ENCODE measurements around the gene NRK. TPM values are rescaled to one million over a fixed set of nuclear protein-coding genes. Genes with fewer than 3 reads are reported as not detected.
"Not testable (repeated sequence)": the region's sequence is repeated elsewhere in the genome, so short reads cannot be mapped to it uniquely, and the experiment has no call there.

The NRK gene
- total RNA-seq, 2 donors from 2014 or later = not detected

DNA sequence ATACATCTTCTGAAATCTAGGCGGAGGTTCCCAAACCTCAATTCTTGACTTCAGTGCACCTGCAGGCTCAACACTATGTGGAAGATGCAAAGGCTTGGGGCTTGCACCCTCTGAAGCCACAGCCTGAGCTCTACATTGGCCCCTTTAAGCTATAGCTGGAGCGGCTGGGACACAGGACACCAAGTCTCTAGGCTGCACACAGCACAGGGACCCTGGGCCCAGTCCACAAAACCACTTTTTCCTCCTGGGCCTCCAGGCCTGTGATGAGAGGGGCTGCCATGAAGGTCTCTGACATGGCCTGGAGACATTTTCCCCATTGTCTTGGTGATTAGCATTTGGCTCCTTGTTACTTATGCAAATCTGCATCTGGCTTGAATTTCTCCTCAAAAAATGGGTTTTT lies 27.8 kb downstream of the NRK start:
- not testable (repeated sequence) for H3K9me3 Mint-ChIP-seq

DNA sequence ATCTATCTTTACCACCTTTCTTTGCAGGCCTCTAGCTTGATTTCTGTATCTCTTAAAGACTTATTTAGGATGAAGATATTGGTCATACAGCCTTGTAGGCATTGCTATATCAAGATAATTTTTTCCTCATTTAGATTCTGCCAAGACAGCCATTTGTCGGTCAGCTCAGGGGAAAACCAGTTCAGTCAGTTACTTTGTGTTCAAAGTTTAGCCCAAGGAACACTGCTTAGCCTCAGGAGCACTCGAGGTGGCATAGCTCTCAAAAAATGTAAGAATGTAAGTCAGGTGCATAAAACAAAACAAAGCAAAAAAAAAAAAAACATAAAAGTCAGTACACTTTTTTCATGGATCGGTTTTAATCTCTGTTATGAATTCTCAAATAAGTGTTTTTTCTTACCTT lies 43.4 kb downstream of the NRK start:
- Mint-ChIP-seq H3K27me3 (no peaks in the 10 kb centered on the region), H3K36me3 (no peaks in the 10 kb centered on the region), H3K4me3 (no peak overlapping the region), H3K9me3 (no peaks in the 10 kb centered on the region), H3K27ac (no peak overlapping the region), H3K4me1 (ENCODE audit: low read depth in 2 of 2) (no peaks in the 10 kb centered on the region)
- no peak for ATAC-seq
- no peak for DNase-seq (ENCODE audit: low spot score)

More for the DNA sequence above, 27.8 kb downstream of the NRK start:
- not testable (repeated sequence) for H3K27ac Mint-ChIP-seq; H3K4me1 Mint-ChIP-seq (ENCODE audit: low read depth in 2 of 2); H3K27me3 Mint-ChIP-seq; H3K36me3 Mint-ChIP-seq; DNase-seq (ENCODE audit: low spot score); ATAC-seq; H3K4me3 Mint-ChIP-seq

DNA sequence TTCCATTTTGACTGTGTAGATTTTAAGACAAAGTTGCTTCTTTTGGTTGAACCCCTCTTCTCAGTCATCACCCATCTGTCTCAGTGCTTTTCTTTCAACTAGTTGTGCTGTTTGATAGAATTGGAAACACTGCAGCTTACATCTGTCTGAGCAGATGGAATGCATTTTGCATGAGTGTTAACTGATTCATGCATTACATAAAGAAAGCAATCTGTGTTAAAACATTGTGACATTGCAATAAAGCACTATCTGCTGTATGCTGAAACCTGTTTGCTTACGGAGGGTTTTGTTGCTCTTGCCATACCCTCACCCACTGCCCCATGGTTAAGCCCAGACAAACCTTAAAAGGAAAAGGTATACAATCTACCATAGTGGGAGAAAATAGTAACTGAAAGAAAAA lies 47.4 kb downstream of the NRK start:
- ATAC-seq (no peak), DNase-seq (ENCODE audit: low spot score) (no peak)
- Mint-ChIP-seq H3K27ac (no peak overlapping the region), H3K27me3 (no peaks in the 10 kb centered on the region), H3K4me1 (ENCODE audit: low read depth in 2 of 2) (no peaks in the 10 kb centered on the region), H3K9me3 (peaks cover 2% of the 10 kb centered on the region), H3K4me3 (no peak overlapping the region), H3K36me3 (no peaks in the 10 kb centered on the region)

DNA sequence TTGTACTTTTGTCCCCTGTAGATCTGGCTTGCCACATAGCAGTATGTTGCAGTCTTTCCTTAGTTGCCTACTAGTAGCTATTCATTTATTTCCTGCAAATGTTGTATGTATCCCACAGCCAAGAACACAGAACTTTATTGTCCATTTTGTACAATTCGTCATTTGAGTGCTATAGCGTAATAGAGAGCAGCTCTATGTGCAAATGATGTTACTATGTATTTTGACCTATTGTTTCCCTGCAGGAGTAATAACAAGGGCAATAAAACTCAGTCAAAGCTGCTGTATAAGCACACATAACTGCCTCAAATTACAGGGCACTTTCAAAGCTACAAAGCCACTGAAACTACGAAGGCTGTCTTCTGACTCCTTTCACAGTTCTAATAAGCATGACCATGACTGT lies 48.1 kb downstream of the NRK start:
- Mint-ChIP-seq H3K9me3 (peaks cover 2% of the 10 kb centered on the region), H3K36me3 (no peaks in the 10 kb centered on the region), H3K4me1 (ENCODE audit: low read depth in 2 of 2) (no peaks in the 10 kb centered on the region), H3K27me3 (peaks cover 0 to 3% of the 10 kb centered on the region in 2 donors), H3K4me3 (no peak overlapping the region), H3K27ac (no peak overlapping the region)
- no peak for ATAC-seq
- no peak for DNase-seq (ENCODE audit: low spot score)

DNA sequence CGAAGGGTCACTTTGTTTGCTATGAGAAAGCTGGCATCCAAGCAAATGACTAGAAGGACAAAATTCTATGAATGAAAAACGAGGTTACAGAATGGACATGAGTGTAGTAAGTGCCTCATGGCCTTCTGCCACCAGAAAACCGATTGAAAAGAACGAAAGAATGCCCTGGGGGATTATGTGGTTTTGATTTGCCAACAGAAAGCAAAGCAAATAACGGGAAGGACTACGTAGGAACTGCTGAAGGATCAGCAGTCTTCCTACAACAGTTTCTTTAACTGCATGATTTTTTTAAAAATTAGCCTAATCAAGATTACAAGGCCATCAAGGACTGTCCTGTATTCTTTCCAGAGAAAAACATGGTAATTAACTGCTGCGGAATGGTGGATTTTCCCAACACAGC lies 50.6 kb downstream of the NRK start:
- ATAC-seq = no peak
- Mint-ChIP-seq H3K36me3 (no peaks in the 10 kb centered on the region), H3K27ac (no peak overlapping the region), H3K4me1 (ENCODE audit: low read depth in 2 of 2) (no peaks in the 10 kb centered on the region), H3K9me3 (peaks cover 2% of the 10 kb centered on the region), H3K27me3 (peaks cover 0 to 3% of the 10 kb centered on the region in 2 donors), H3K4me3 (no peak overlapping the region)
- no peak for DNase-seq (ENCODE audit: low spot score)

DNA sequence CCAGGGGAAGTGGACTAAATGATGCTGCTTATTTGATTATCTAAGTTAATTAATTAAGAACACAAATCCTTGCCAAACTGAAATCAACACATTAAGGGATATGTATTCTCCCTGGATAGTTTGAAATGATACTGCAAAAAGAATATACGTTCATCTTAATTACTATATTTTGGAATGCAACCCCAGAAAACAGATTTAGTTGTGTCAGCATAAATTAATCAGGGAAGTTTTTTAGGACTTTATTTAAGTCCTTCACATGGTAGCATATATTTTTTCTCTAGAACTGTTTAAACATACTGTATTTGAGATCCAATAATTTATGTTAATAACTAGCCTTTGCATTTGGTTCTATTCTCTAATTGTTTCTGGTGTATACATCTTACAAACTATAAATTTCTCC lies 52.5 kb downstream of the NRK start:
- DNase-seq (ENCODE audit: low spot score) (no peak), ATAC-seq (no peak)
- H3K4me3 Mint-ChIP-seq = no peak overlapping the region
- no peaks in the 10 kb centered on the region for H3K36me3 Mint-ChIP-seq
- H3K9me3 Mint-ChIP-seq = peaks cover 2% of the 10 kb centered on the region
- H3K27ac Mint-ChIP-seq = no peak overlapping the region
- peaks cover 0 to 3% of the 10 kb centered on the region in 2 donors for H3K27me3 Mint-ChIP-seq
- no peaks in the 10 kb centered on the region for H3K4me1 Mint-ChIP-seq (ENCODE audit: low read depth in 2 of 2)

DNA sequence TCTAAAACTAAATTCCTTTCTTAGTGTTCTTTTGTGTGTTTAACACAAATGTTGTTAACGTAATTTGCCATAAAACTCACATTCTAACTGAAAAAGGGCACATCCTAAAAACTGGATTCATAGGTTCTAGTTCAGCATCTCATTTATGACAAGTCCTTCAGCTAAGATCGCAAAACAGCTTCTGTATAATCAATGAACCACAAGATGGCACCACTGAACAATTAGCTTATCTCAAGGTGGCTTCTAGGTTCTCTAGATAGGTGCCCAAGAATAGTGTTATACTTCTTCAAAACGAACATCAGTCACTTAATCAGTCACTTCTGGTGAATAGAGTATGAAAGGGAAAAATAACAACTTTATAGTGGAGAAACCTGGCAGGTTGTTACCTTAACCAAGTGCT lies 54.3 kb downstream of the NRK start:
- Mint-ChIP-seq H3K9me3 (peaks cover 2% of the 10 kb centered on the region), H3K4me1 (ENCODE audit: low read depth in 2 of 2) (no peaks in the 10 kb centered on the region), H3K36me3 (no peaks in the 10 kb centered on the region), H3K4me3 (no peak overlapping the region), H3K27me3 (peaks cover 0 to 3% of the 10 kb centered on the region in 2 donors), H3K27ac (no peak overlapping the region)
- DNase-seq (ENCODE audit: low spot score) (no peak), ATAC-seq (no peak)

DNA sequence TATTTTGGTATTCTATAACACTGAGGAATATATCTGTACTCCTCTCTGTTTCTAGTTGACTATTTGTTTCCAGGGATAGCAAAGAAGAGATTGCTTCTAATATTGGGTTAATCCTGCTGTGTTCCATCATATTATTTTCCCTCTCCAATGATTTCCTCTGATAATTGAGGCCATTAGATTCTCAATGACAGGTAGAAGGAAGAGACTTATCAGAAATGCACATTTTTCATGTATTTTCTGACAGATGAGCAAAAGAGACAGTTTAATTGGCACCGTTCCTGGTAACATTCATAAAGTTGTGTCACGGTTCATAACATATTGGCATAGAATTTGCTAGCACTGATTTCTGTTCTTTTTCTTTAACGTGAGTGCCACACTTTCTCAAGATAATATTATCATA lies 58.2 kb downstream of the NRK start:
- DNase-seq (ENCODE audit: low spot score) = no peak

DNA sequence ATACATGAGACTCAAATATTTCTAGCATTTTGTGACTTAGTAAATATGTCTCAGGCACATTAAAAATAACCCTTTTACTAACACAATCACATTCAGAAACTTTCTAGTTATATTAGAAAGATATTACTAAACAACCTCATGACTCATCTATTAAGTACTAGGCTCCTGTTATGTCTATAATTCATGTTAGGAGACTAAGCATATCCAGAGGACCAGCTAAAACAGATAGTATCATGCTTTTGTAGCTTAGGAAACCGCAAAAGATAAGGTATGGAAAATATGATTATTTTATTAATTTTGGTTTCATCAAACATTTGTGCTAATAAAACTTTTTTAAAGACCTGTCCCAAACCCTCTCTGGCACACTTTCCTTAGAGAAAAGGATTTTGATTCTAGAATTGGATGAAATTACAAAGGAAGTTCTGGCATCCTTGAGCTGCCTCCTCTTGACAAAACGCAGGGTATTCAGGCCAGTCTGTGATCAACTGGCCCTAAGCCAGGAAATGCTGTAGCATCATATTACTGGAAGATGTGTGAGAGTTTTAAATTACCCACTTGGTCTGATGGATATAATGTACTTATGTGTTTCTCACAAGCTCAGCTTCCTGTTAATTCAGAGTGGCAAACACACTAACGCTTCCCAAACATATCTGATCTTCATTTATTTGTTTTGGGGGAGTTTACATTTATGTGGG lies 60.4 kb downstream of the NRK start:
- no peaks in the 10 kb centered on the region for H3K27me3 Mint-ChIP-seq
- no peaks in the 10 kb centered on the region for H3K4me1 Mint-ChIP-seq (ENCODE audit: low read depth in 2 of 2)
- no peaks in the 10 kb centered on the region for H3K9me3 Mint-ChIP-seq
- H3K36me3 Mint-ChIP-seq = no peaks in the 10 kb centered on the region
- DNase-seq (ENCODE audit: low spot score) (no peak), ATAC-seq (no peak)
- no peak overlapping the region for H3K4me3 Mint-ChIP-seq
- no peak overlapping the region for H3K27ac Mint-ChIP-seq

More for the DNA sequence above, 58.2 kb downstream of the NRK start:
- H3K4me1 Mint-ChIP-seq (ENCODE audit: low read depth in 2 of 2) = no peaks in the 10 kb centered on the region
- no peak overlapping the region for H3K27ac Mint-ChIP-seq
- H3K27me3 Mint-ChIP-seq = no peaks in the 10 kb centered on the region
- H3K9me3 Mint-ChIP-seq = no peaks in the 10 kb centered on the region
- no peaks in the 10 kb centered on the region for H3K36me3 Mint-ChIP-seq
- no peak overlapping the region for H3K4me3 Mint-ChIP-seq
- ATAC-seq = no peak

DNA sequence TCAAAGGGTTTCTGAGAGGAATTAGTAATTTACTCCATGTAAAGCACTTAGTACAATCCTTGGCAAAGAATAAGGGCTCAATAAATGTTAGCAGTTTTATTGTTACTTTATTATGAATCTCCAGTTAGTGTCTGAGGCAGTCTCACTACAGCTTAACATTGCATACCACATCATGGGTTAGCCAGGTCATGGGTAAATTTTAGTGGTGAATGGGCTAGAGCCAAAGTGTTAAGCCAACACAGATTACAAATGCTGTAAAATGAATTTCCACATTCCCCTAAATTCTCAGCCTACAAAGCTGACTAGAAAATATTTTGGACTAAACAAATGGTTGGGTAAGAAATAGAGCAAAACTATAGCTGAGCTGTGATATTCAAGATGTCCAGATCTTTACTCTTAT lies 72.4 kb downstream of the NRK start:
- Mint-ChIP-seq H3K4me1 (ENCODE audit: low read depth in 2 of 2) (no peaks in the 10 kb centered on the region), H3K9me3 (no peaks in the 10 kb centered on the region), H3K36me3 (no peaks in the 10 kb centered on the region), H3K27me3 (no peaks in the 10 kb centered on the region), H3K27ac (no peak overlapping the region), H3K4me3 (no peak overlapping the region)
- ATAC-seq (no peak), DNase-seq (ENCODE audit: low spot score) (no peak)

DNA sequence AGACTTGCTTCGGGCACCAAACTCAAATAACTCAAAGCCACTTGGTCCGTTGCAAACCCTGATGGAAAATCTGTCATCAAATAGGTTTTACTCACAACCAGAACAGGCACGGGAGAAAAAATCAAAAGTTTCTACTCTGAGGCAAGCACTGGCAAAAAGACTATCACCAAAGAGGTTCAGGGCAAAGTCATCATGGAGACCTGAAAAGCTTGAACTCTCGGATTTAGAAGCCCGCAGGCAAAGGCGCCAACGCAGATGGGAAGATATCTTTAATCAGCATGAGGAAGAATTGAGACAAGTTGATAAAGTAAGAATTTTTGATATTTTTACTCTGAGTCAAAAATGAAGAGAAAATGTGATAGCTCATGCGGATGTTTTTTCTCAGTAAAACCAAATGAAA lies 87.2 kb downstream of the NRK start:
- DNase-seq (ENCODE audit: low spot score) (no peak), ATAC-seq (no peak)
- H3K4me3 Mint-ChIP-seq = no peak overlapping the region

DNA sequence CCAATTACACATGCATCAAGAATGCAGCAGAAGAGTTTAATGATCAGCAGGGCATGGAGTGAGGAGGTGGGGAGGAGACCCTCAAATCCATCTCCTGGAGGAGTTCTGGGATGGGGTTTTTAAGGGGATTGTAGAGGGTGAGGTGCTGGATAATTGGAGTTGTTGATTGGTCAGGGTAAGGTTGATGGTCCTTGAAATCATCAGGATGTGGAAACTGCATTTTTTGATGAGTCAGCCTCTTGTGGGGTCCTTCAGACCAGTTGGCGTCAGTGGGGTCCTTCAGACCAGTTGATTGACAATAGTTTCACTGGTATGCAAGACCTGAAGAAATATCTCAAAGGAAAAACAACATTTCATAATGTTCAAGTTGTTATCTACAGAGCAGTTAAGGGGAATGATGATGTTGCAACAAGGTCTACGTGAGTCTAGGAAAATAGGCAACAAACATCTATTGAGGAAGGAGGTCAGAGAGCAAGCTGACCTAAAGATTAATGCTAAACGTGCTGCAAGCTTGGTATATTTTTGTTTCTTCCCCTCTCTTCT lies 88.3 kb downstream of the NRK start:
- H3K27me3 Mint-ChIP-seq = peaks cover 0 to 4% of the 10 kb centered on the region in 2 donors
- H3K27ac Mint-ChIP-seq = no peak overlapping the region
- no peaks in the 10 kb centered on the region for H3K4me1 Mint-ChIP-seq (ENCODE audit: low read depth in 2 of 2)
- no peak for ATAC-seq
- H3K36me3 Mint-ChIP-seq = no peaks in the 10 kb centered on the region
- no peak for DNase-seq (ENCODE audit: low spot score)
- H3K9me3 Mint-ChIP-seq = no peaks in the 10 kb centered on the region
- H3K4me3 Mint-ChIP-seq = no peak overlapping the region

More for the DNA sequence above, 87.2 kb downstream of the NRK start:
- Mint-ChIP-seq H3K27me3 (peaks cover 0 to 7% of the 10 kb centered on the region in 2 donors), H3K4me1 (ENCODE audit: low read depth in 2 of 2) (no peaks in the 10 kb centered on the region), H3K27ac (no peak overlapping the region), H3K9me3 (no peaks in the 10 kb centered on the region), H3K36me3 (no peaks in the 10 kb centered on the region)

DNA sequence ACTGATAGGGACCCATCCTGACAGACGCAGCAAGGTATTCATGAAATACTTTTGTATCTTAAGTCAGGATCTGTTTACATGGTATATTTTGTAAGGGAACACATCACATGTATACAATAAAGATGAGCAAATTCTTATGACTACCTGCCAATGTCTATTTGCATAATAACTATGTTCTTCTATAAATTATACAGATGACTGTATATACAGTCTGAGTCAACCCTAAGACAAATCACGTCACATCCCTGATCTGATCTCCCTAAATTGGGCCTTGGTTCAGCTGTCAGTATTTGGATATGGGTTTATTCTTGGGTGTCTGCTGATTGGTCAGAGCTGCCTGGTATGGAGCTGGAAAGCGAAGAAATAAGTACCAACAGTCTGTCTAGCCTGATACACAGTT lies 122.9 kb downstream of the NRK start:
- Mint-ChIP-seq H3K4me3 (no peak overlapping the region), H3K4me1 (ENCODE audit: low read depth in 2 of 2) (no peaks in the 10 kb centered on the region), H3K36me3 (no peaks in the 10 kb centered on the region), H3K9me3 (peaks cover 3% of the 10 kb centered on the region), H3K27me3 (no peaks in the 10 kb centered on the region), H3K27ac (no peak overlapping the region)
- ATAC-seq (no peak), DNase-seq (ENCODE audit: low spot score) (no peak)

DNA sequence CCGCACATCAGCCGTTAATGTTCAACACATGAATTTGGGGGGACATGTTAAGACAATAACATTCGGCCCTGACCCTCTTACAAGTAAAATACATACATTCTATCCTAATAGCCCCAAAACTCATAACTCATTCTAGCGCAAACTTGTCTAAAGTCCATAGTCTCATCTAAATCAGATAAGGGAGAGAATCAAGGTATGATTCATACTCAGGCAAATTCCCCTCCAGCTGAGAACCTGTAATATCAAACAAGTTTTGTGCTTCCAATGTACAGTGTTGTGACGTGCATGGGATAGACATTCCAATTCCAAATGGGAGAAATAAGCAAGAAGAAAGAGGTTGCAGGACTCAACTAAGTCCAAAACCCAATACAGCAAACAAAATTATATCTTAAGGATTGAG lies 147.1 kb downstream of the NRK start:
- Mint-ChIP-seq H3K36me3 (no peaks in the 10 kb centered on the region), H3K4me3 (no peak overlapping the region), H3K4me1 (ENCODE audit: low read depth in 2 of 2) (no peaks in the 10 kb centered on the region), H3K27ac (no peak overlapping the region), H3K9me3 (no peaks in the 10 kb centered on the region), H3K27me3 (peaks cover 0 to 2% of the 10 kb centered on the region in 2 donors)
- ATAC-seq (no peak), DNase-seq (ENCODE audit: low spot score) (no peak)
